HG03064 (cell line): ENCODE results near the gene CLDN17.

Experiments used
- ATAC-seq: cut with Tn5 transposase; IDR thresholded peaks from one replicate; pipeline ENCODE4 v1.9.1; 2021; ENCODE audit warnings: low read depth; ENCODE audit not compliant: unreplicated experiment

The CLDN17 gene

GRCh38 chr21:30129246-30129645, 37.4 kb downstream of the CLDN17 start:
- no peak for ATAC-seq

GRCh38 chr21:30126576-30126975, 40.0 kb downstream of the CLDN17 start:
- no peak for ATAC-seq

- ATAC-seq = no peak
Measured at GRCh38 chr21:30117631-30118030, 49.0 kb downstream of the CLDN17 start.

GRCh38 chr21:30116479-30116878, 50.1 kb downstream of the CLDN17 start:
- ATAC-seq = no peak
